ENCODE measurements around the gene KRT39.
A peak's percentile ranks its signal among the peaks of the same experiment; 100 is the strongest.
"Not testable (repeated sequence)": the region's sequence is repeated elsewhere in the genome, so short reads cannot be mapped to it uniquely, and the experiment has no call there.

The KRT39 gene

DNA sequence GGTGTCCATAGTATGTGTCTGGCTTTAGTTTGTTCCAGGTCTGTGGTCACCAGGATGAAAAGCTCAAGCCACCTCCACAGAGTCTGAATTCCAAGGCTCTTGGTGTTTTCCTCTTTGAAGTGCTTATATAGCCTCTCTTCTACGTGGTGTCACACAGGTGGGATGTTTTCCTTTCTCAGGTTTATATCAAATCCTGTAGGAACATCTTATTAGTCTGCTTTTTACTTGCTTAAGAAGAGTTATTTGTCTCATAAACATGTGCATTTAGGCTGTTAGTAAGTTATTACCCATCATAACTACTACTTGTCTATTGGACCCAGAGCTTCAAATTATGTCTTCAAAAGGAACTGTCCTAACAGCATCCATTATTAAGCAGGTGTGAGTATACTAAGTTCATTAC lies at the start of gene KRT39:
KRT39 (minus strand) TSS at position 101 of the 400 bp plus-strand sequence; CDS start at position 9, 92 bp downstream.
- DNase-seq: no peak

DNA sequence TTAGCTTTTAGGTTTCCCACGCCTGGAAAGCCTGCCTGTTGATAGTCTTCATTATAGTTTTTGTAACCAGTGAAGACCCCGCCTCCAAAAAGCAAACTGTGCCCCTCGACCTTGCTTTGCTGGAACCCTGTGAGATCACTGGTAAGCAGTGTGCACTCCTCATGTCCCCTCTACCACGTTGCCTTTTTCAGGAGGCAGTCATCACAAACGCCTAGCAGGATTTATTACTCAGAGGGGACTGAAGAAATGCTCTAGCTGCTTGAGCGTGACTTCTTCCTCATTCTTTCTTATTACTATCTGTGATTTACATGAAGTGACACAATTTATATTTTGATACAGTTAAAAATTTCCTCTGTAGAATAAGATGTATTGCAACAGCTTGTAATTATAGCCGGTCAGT lies 48.7 kb upstream of the KRT39 start:
- DNase-seq: no peak

DNA sequence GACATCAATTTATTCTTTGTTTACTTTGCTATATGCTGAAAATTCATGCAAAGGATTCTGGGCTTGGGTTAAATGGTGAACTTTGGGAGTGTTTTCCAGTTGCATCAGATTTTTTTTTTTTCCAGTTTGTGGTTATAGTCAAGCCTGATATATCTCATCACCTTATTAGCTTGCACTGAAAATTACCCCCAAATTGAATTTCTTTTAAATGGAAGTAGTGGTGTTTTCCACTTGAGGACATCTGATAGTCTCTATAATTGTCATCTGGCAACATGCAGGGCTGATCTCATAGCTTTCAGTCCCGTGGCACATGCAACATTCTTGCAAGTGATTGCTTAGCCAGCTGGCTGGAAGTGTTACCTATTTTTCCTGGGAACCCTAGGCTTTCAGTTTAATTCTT lies 46.9 kb upstream of the KRT39 start:
- no peak for DNase-seq

DNA sequence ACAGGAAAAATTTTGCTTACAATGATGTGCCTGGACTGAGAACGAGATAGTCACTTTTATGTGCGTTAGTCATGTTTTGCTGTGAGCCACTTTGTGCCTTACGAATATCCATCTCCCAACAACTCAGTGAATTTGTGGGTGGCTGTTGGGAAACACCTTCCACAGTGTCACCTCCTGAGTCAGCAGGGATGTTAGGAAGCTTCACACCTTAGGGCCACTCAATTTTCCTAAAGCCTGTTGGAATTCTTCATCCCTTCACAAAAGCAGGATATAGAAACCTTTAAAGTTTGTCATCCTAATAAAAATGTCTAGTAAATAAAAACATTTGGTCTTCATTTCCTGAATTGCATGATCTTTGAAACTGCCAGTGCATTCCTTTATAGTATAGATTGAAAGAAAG lies 46.4 kb upstream of the KRT39 start:
- no peak for DNase-seq

DNA sequence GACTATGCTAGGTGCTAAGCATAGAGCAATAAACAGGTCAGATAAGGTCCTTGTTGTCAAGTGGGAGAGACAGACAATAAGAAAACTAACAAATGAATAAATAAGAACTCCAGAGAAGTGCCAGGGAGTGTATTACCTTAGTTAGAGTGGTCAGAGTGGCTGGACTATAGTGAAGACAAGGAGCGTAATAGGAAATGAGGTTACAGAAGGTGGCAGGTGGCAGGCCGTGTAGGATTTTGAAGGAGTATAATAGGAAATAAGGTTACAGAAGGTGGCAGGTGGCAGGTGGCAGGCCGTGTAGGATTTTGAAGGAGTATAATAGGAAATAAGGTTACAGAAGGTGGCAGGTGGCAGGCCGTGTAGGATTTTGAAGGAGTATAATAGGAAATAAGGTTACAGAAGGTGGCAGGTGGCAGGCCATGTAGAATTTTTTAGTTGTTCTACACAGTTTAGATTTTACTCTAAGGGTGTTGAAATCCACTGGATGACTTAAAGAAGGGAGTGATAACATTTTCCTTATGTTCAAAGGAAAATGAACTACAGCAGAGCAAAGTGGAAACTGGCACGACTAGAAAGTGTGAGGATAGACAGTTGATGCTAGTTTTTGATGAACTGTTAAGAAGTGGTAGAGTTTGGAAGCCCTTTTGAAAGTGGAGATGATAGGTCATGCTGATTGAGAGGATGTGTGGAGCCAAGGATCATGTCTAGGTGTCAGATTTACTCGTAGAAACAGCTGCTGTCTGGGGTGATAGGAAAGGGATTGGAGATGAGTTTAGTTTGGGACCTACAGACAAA lies 45.8 kb upstream of the KRT39 start:
- no peak for DNase-seq

DNA sequence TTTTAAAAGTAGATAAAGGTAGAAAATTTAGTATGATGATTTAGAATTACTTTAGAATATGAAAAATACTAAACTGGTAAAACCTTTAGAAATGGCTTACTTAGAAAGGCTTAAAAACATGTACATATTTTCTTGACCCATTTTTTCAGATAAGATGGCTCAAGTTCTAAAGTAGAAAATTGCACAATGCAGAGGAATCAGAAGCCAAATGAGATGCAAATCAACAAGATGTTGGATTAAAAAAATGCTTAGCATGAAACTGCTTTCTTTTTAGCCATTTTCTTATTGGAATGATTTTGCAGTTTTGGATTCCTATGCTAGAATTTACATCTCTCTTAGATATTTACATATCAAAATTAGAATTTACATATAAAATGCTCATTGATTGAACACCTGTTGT lies 43.7 kb upstream of the KRT39 start:
- DNase-seq: no peak

DNA sequence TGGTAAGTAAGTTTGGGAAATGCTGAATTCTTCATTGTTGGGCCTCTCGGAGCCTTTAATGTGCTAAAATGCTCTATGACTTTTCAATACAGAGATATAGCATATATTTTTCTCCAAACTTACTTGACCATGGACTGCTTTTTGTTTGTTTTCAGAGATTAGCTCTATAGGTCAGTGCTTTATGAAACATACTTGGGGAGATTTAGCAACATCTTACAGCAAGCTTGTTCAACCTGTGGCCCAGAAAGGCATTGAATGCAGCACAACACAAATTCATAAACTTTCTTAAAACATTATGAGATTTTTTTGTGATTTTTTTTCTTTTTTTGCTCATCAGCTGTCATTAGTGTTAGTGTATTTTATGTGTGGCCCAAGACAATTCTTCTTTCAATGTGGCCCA lies 43.2 kb upstream of the KRT39 start:
- DNase-seq: no peak

DNA sequence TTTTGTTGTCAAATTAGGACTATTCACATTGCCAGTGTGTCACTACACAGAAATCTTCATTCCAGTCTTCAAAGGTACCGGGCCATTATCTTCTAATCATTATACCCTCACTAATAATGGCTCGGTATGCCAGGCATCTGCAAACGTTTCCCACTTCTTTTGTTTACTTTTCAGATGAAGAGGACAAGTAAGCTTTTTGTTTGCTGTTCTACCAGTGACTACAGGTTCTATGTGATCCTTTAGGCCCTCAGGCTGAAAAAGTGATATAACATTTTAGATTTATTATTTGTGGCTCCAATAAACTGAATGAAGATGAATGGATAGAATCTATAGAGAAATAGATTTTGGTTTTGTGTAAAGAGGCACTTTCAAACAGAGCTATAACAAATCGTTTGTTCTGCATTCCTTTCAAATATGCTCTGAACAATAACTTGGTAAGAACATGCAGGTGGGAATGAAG lies 42.6 kb upstream of the KRT39 start:
- peak; percentile 9 for DNase-seq

DNA sequence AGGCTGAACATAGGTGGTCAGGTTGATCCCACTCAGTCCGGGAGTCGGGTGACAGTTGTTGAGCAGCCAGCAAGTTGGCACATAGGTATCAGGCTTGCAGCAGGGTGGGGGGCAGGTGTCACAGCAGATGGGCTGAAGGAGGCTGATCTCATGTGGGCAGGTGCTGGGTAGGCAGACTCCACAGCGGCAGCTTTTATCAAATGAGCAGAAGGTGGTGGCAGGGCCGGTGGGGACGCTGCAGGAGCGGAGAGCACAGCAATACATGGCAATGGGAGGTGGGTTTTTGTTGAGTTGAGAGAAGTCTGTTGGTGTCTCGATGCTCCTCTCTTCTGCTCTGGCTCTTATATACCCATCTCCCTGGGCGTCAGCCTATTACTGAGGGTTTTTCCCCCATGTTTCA lies 42.1 kb upstream of the KRT39 start, which contains the start of gene KRTAP3-1:
KRTAP3-1 (minus strand) TSS at position 318 of the 400 bp plus-strand sequence; CDS start at position 264, 54 bp downstream.
- DNase-seq: peak; percentile 6

DNA sequence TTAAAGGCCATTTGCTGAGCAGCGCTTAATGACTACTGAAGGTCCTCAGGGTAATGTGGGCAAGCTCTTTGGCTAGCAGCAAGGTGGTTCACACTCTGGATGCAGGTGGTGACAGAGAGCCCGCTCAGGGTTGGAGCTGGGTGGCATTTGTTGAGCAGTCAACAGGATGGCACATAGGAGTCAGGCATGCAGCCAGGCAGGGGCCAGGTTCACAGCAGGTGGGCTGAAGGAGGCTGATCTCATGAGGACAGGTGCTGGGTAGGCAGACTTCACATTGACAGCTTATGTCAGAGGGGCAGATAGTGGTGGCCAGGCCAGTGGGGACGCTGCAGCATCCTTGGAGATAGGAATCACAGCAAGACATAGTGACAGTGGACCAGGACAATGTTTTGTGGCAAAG lies 37.6 kb upstream of the KRT39 start:
- peak; percentile 4 for DNase-seq

DNA sequence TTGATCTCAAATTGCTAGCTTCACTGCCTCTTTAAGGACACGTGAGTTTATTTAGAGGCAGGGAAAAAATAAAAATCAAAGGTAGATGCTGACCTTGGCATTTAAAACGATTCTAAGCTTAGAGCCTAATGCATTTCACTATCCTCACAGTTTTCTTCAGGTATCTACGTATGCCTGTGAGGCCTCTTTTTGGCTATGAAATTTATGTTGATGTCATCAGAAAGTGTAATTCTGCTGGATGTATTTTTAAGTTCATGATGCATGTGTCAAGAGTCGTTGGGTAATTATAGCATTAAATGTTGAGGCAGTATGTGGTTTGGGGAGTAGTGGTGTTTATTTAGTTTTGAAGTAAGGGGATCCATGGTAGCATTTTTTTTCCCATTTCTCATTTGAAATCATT lies 37.2 kb upstream of the KRT39 start:
- DNase-seq: peak; percentile 41

DNA sequence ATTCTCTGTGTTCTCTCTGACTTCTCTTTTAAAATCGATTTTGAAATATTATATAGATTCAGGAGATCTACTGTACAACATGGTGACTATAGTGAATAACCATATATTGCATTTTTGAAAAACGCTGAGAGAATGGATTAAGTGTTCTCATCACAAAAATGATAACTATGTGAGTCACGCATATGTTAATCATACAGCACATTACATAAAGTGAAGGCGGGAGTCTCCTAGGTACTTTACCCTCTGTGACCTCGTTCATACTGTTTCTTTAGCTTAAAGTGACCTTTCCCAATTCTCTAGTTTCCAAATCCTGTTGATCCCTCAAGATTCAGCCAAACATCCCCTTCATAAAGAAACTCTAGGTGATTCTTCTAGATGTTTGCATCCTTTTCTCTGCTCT lies 36.1 kb upstream of the KRT39 start:
- no peak for DNase-seq

DNA sequence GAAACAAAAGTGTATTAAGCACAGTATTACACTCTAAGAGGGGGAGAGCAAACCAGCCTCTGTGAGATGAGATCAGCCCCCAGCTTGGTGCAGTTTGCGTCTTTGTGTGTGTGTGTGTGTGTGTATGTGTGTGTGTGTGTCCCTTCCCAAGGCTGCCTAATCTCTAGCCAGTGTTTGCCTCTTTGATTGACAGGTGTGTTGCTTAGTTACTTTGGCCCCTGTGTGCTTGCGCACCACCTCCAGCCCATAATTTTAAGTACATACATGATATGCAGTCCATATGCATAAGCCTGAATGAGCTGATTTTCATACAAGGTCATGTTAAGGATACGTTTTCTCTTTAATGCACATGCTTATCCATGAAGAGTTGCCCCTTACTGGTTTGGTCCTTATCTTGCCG lies 35.0 kb upstream of the KRT39 start:
- DNase-seq: no peak

DNA sequence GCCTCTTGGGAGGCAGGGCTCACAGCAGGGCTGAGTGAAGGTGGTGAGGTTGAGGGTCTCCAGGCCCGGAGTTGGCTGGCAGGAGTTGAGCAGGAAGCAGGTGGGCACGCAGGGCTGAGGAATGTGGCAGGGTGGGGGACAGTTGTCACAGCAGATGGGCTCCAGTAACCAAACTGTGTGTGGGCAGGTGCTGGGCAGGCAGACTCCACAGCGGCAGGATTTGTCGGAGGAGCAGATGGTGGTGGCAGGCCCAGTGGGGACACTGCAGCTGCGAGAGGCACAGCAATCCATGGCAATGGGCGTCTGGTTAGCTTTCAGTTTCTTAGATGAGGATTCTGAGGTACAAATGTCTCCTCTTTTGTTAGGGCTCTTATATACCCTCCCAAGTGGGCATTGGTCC lies 32.8 kb upstream of the KRT39 start, which contains the start of gene KRTAP3-2:
KRTAP3-2 (minus strand) TSS at position 344 of the 400 bp plus-strand sequence; CDS start at position 291, 53 bp downstream.
- DNase-seq: not testable (repeated sequence)

DNA sequence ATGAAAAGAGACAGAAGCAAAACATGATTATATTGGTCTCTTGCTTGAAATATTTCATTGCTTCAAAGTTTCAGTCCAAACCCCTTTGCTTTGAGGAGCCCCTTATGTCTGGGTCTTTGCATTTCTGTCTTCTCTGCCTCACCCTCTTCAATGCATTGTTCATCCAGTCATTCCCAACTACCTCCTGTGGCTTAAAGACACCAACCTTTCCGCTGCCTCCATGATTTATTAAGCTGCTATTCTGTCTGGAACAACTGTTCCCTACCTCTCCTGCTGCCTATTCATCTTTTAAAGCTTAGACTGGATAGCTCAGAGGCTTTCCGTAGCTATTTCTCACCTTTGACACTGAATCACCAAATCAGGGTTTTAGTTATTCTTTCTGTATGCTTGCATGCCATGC lies 30.6 kb upstream of the KRT39 start:
- DNase-seq: no peak

DNA sequence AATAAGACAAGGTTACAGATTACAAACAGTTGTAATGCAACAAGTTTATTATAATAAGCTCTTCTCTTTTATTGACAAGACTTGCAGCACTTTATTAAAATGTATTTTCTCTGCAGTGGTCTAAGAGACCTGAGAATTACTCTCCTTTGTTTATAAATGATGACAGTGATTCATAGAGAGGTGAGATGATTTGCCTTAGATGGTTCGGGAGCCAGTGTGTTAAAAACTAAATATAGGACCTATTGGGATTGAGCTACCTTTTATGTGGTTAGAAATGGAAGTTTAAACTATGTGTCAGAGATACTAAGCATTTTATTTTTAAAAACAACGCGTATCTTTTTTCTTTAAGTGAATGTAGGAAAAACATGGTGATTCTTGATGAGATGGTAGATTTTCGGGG lies 30.1 kb upstream of the KRT39 start:
- DNase-seq: no peak

DNA sequence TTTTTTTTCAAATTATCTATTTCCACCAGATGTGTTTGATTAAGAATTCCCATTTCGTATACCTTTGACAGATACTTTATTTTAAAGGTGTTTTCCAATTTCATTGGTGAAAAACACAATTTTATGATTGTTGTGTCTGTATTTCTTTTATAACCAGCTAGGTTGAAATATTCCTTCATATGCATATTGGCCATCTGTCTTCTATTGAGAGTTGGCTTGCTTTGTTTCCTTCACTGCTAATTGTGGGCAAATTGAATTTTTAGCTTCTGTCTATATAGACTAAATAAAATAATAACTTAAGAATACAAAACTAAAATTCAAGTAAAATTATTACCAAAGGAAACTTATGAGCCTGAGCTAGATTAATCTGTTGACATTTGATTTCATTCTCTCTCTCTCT lies 28.4 kb upstream of the KRT39 start:
- DNase-seq: no peak

DNA sequence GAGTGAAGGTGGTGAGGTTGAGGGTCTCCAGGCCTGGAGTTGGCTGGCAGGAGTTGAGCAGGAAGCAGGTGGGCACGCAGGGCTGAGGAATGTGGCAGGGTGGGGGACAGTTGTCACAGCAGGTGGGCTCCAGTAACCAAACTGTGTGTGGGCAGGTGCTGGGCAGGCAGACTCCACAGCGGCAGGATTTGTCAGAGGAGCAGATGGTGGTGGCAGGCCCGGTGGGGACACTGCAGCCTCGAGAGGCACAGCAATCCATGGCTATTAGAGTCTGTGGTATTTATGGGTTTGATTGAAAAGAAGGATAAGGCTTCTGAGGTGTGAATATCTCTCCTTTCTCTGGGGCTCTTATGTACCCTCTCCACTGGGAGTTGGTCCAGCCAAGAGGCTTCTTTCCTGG lies 27.1 kb upstream of the KRT39 start, which contains the start of gene KRTAP3-3:
KRTAP3-3 (minus strand) TSS at position 326 of the 400 bp plus-strand sequence; CDS start at position 259, 67 bp downstream.
- DNase-seq: no peak

DNA sequence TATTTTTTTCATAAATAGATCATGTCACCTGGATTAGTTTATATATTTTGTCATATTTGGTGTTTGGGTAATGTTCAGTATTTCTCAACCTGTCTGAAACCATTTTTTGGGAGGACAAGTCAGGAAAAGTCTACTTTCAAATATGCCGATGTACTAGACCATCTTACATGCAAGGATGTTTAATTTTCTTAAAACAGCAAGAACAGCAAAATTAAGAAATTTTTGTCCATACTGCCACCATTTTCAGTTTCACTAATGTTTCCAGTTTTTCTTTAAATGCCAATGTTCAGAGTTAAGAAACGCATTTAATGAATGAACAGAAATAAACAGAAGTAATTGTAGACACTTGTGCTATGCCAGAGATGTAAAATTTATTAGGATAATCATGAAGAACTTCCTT lies 26.3 kb upstream of the KRT39 start:
- no peak for DNase-seq

DNA sequence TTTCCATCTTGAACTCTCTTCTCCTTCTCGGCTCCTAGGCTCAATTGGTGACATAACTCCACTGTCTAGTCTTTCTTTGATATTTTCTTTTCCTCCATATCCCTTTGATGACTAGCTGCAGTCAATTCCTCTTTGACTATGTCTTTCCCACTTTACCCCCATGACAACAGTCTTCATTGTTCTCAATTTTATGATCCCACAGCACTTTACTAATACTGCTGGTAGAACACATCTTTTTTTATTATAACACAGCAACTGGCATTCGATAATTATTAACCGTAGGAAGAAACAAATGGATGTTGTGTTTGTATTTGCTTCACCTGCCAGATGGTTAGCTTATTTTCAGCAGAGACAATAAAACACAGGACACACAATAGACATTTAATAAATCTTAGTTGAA lies 25.9 kb upstream of the KRT39 start:
- DNase-seq: no peak

DNA sequence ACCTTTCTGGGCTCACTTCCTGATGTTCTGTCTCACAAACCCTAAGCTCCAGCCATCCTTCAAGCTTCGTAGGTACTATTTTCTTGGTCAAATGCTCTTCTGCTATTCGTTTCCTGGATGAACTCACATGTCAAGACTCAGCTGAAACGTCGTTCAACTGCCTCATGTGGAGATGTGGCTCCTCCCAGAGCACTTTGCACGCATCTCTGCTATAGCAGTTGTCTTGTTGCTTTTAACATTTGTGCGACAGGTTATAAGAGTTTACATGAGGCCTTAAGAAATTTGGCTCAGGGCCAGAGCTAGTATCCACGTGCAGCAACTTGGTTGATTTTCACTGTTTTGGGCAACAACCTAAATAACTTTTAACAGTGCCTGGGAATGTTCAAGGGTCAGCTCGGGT lies 20.2 kb upstream of the KRT39 start:
- DNase-seq: no peak

DNA sequence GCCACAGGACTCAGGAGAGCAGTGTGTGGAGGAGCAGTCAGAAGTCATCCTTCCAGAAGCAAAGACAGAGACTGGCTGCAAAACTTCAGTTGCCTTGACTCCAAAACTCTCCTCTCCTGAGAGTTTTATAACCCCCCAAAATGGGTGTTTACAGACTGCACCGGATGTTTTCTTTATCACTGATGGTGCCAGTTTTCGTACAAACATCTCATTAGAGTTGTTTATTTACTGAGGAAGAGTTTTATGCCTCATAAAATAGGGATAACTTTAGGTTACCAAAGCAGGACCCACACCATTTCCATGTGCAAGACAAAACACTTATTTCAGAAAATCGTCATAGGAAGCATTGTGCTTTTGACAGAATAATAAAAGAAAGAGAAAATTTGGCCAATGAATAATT lies 17.5 kb upstream of the KRT39 start, which contains the start of gene KRT40:
KRT40 (minus strand) TSS at position 101 of the 400 bp plus-strand sequence; CDS start at position 48, 53 bp downstream.
- DNase-seq: no peak

DNA sequence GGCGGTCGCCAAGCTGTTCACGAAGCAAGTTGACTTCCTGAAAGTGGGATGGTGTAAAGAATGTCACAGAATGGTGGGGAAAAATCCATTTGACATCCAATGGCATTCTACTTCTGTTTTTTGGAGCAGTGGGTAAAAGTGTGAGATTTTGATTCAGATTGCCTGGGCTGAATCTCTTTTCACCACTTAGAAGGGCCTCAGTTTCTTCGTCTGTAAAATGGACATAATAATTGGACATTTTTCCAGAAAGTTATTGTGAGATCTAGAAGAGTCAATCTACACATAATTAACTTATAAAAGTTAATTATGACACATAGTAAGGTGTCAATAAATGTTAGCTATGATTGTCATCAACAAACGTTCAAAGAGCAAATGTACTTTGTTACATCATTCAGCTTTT lies 14.4 kb upstream of the KRT39 start:
- DNase-seq: no peak

DNA sequence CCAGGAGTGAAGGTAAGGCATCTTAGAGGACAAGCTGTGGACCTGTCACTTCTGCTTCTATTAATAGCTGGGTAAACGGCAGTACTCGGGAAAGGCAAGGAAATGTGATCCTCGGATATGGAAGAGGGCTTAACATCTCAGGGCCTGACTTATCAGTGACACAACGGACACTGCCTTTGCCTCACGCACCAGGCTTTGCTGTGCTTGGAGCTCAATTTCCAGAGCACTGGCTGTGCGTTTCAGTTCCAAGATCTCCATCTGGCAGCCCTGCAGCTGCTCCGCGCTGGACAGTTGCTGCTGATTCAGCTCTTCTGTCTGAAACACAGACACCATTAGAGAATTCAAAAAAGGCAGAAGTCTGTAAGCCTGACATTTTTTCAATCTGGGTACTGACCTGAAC lies 13.8 kb upstream of the KRT39 start:
- DNase-seq: no peak

DNA sequence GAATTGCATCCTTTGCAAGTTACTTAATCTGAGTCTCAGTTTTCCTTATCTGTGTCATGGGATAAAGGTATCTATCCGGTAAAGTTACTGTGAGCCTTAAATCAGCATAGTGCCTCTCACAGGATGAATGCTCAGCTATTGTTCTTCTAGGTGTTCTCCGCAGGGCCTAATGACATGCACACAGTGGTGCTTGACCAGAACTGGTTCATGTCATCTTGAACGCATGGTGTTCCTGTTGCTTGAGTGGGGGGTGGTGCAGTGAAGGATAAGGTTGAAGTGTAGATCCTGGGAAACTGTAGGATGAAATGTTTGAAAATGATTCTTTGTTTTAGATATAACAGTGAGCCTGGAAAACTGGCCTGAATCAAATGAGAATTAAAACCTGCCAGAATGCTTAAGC lies 13.4 kb upstream of the KRT39 start:
- DNase-seq: no peak

Data from DMS79 (cell line).